CD4-positive, alpha-beta T cell treated with Interleukin-15 for 1 hour (primary cell): ENCODE results near the gene ADGRA3.
"Not testable (repeated sequence)": the region's sequence is repeated elsewhere in the genome, so short reads cannot be mapped to it uniquely, and the experiment has no call there.

Experiments
- DNase-seq: peaks from one replicate; pipeline ENCODE4 v3.0.0-alpha.2; 2020

Gene ADGRA3

DNA sequence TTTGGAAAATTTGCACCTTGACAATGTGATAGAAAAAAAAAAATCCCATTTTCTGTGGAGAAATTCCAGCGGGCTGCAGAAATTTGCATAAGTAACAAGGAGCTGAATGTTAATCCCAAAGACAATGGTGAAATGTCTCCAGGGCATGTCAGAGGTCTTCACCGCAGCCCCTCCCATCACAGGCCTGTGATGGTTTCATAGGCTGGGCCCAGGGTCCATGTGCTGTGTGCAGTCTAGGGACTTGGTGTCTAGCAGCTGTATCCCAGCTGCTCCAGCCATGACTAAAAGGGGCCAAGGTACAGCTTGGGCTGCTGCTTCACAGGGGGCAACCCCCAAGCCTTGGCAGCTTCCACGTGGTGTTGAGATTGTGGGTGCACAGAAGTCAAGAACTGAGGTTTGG, 85.2 kb downstream of the ADGRA3 start:
- no peak for DNase-seq

GRCh38 chr4:22428441-22428840, 87.4 kb downstream of the ADGRA3 start:
- DNase-seq = no peak

GRCh38 chr4:22427675-22428074, 88.2 kb downstream of the ADGRA3 start:
- no peak for DNase-seq

DNA sequence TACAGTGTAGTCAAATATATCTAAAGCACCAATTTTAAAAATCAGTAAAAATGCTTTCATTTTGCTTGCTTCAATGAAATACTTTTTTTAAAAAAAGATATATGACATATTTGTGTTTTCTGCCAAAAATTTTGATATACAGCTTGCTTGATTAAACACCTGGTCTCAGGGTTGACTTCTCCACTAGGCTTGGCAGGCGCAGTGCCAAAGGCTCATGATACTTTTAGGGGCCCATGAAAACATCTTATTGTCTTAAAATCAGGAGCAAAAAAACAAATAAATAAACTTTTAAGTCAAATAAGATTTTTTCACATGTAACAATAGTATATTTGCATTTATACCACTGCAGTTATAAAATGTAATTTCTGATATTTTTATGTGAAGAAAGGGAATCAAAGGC, 95.6 kb downstream of the ADGRA3 start:
- no peak for DNase-seq

DNA sequence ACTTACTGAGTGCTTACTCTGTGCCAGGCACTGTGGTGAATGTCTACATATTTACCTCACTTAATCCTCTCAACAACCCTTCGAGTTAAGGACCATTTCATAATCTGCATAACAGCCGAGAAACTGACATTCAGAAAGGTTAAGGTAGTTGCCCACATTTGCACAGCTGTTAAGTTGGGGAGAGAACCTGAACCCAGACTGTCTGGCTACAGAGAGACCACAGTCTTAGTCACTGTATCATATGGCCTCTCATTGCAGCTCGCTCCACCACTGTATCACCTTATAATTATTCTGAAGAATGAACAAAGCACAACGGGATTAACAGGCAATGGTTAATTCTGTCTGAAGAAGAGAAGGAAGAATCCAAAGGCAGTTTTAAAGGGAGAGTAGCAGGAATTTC, 98.5 kb downstream of the ADGRA3 start:
- no peak for DNase-seq

GRCh38 chr4:22416403-22416802, 99.5 kb downstream of the ADGRA3 start:
- DNase-seq = no peak

DNA sequence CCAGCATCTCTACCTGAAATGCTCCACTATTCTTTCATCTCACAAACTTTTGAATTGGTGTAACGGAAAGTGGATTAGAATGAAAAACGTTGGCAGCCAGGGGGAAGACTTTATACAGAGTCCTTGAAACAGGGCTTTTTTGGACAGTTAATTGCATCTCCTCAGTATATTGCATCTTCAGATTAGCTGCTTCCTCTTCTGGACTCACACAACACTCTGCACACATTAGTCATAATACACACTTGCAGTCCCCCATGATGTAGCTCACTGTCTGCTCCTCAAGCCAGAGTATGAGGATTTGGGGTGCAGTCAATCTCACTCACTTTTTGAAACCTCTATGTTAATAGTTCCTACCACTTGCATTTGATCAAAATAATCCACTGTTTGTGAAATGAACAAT, 101.0 kb downstream of the ADGRA3 start:
- no peak for DNase-seq

DNA sequence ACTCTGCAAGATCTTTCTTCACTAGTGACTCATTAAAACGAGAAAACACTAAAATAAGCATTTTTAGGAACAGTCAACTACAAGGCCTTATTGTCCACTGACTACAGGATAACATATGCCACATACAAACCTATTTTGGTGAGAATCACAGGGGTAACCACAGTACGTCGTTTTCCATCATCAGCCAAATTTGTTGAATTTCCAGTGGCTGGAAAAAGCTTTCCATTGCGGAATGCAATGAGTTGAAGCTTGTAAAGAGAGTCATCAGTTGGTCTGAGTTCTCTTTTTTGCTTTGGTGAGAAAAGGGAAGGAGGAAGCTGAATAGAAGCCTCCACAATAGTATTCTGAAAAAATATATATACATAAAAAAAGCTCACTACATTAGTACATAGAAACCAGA, 102.4 kb downstream of the ADGRA3 start:
- DNase-seq = no peak

- no peak for DNase-seq
These were observed 103.9 kb downstream of the ADGRA3 start for GRCh38 chr4:22412013-22412412.

DNA sequence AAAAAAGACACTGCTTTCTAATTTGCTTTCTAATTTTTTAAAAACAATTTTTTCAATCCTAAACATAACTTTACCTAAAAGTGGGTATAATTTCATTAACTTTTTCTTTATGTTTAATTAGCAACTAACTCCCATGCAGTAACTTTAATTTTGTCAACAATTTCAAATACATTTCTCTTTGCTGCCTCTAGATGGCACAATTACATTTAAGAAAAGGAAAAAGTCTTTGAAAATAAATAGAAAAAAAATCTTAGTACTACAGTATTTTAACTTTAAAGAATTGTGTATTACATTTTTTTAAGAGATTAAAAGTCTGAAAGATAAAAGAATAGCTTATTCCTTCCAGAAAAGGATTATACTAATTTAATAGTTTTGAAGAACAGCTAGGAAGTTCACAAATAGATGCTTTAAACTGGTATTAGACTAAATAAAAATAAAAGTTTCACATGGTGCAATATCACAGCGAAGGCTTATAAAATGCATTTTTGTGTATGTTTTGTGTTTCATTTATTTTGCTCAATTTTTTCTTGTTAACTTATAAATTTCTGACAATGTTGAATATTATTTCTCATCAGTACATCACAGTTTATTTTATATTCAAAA, 105.1 kb downstream of the ADGRA3 start:
- no peak for DNase-seq

DNA sequence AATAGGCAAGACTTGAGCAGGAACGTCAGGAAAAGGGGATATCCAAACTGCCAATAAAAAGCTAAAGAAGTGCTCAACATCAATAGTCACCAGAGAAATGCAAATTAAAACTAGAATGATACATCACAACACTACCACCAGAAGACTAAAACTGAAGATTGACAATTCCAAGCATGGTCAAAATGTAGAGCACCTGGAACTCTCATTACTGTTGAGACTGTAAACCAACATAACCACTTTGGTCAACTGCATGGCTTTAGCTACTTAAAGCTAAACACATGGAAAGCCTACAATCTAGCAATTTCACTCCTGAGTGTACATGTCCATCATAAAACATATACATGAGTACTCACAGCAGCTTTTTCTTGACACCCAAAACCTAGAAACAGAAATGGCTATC, 107.4 kb downstream of the ADGRA3 start:
- no peak for DNase-seq

DNA sequence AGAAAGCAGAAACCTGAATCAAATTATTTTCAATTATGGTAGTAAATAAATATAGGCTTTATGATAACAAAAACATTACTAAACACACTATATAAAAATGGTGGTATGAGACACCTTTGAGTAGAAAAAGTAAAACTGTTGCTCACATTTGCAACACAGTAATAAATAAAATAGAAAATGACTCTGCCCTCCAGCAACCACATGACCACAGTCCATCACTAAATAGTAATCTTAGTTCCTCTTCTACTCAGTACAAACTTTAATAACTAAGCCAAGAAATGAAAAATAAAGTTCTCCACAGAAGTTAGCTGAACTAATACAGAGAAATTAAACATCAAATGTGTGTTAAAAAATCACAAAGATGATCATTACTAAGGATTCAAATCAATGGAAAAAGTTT, 108.5 kb downstream of the ADGRA3 start:
- DNase-seq = no peak

GRCh38 chr4:22398671-22399070, 117.2 kb downstream of the ADGRA3 start:
- DNase-seq = no peak

DNA sequence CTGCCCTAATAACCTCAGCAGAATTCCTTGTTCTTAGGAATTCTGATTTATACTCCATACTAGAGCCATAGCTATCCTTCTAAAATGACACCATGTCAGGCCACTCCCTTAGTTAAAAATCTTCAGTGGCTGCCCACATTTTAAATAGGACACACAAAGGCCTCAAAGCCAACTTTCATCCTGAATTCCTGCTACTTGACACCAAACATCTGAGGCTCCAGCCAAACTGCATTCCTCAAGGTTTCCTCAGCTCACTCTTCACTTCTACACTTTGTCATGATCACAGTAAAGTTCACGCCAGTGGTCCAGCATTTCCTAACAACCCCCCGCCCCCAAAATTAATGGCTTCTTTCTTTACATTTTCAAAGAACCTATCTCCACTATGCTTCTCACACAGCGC, 124.3 kb downstream of the ADGRA3 start:
- DNase-seq = no peak

DNA sequence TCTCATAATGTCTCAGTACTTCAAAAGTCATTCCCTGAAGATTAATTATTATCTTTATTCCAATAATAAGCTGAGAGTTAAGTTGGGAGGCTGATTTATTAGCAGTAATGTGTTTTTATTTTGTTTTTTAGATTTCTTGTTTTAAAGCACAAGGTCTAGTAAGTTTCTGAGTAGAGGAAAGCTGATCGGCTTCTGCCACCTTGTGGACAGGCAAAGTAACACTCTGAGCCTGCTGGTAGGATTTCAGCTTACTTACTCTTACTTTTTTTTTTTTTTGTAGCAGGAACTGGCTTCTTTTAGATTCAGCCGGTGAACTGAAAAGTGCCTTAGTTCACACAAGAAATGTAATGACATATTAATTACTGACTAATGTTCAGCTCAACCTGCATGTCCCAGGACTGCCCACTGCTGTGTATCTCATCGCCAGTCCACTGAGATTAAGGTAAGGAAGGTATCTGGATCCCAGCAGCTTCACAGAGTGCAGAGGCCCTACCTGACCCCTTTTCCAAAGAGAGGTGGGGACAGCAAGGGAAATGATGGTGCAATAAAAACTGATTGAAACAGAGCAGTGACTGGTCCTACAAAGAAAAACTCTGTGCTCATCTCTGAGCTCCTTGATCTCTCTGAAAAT, 126.5 kb downstream of the ADGRA3 start:
- DNase-seq = no peak

DNA sequence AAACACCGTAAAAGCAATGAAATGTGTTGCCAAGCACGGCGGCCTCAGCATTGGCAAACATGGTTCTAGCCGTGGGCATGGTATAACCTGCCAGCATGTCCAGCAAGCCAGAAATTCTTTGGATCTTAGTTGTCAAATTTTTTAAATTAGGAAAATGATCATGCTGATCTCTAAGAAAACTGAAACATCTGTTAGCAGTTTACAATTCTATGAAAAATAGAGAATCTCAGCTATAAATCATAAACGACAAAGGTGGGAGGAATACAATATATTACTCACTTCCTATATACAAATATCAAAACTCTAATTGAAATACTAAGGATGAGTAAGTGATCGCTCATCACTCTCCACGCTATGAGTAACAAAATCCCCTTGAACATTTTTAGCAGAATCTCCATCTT, 130.3 kb downstream of the ADGRA3 start:
- DNase-seq = no peak

DNA sequence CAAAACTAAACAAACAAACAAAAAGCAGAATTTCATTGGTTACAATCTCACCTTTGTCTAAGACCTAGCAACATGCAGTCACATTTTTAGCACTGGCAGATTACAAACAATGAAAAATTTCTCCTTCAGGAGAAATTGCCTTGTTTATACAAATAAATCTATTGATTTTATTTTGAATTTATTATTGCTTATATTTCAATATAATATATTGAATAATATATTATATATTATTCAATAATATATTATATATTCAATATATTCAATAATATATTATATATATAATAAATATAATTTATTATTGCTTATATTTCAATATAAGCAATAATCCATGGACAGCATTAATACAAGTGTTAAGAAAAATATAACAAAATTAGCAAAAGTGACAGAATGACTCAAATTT, 131.7 kb downstream of the ADGRA3 start:
- no peak for DNase-seq

- not testable (repeated sequence) for DNase-seq
These were observed 133.7 kb downstream of the ADGRA3 start for GRCh38 chr4:22382216-22382615.

DNA sequence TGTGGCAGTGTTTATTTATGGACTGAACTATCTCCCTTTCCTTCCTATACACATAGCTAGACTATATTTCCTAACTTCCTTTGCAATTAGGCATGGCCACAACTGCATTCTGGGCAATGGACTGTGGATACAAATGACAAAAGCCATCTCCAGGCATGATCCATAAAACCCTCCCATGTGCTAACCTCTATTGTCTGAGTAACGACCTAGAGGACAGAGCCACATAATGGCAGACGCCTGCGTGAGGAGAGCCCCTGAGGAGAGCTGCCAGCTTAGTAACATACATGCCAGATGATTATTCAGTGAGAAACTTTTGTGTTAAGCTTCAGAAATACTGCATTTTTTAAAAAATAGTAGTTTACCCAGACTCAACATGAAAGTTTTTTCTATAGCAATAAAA, 142.9 kb downstream of the ADGRA3 start:
- DNase-seq = no peak

GRCh38 chr4:22369901-22370562, 145.8 kb downstream of the ADGRA3 start:
- DNase-seq = no peak

DNA sequence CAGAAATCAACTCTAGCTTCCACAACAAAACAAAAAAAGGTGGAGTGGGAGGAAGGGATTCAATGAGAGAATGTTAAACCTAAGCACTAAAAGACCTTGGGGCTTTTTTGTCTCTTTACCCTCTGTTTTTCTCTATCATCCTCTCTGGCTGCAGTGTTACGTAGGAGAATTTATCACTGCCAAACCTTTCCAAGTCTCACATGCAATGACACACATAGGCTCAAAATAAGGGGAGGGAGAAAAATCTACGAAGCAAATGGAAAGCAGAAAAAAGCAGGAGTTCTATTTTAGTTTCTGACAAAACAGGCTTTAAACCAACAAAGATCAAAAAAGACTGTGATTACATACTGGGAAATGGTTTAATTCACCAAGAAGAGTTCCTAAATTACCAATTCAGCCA, 152.1 kb downstream of the ADGRA3 start:
- DNase-seq = no peak

- no peak for DNase-seq
These were observed 152.8 kb downstream of the ADGRA3 start for GRCh38 chr4:22363036-22363435.

- no peak for DNase-seq
These were observed 158.8 kb downstream of the ADGRA3 start for GRCh38 chr4:22356987-22357596.

DNA sequence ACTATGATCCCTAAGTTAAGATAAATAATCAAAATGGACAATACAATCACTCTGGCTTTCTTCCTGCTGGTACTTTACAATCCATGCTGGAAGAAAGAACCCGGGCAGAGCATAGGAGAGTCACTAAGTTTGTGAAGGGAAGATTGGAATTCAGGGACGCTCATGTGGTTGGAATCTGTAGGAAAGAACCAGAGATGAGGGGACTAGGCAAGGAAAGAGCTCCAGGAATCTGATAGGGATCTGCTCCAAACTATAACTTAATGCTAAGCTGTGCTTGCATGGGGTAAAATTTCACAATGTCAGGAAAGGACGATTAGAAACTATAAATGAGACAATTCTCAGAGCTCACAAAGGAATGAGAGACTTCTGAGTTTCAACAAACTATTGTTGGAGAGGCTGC, 167.5 kb downstream of the ADGRA3 start:
- no peak for DNase-seq
